Measurements from ENCODE around the gene CFAP61. TPM values are rescaled to one million over a fixed set of nuclear protein-coding genes. Genes with fewer than 3 reads are reported as not detected.

Gene CFAP61
- total and polyA plus RNA-seq, 5 experiments from 2014 or later = not detected

- Mint-ChIP-seq H3K27ac (no peak overlapping the region), H3K9me3 (peaks cover 0 to 2% (median 0%) of the 10 kb centered on the region in 9 donors), H3K4me3 (no peak overlapping the region), H3K36me3 (no peaks in the 10 kb centered on the region), H3K4me1 (no peaks in the 10 kb centered on the region), H3K27me3 (peaks cover 9 to 15% (median 12%) of the 10 kb centered on the region in 5 donors)
- POLR2A ChIA-PET = no interaction called here
- DNase-seq = no peak
- ATAC-seq = no peak
Measured at GRCh38 chr20:20199361-20200160, 147.2 kb downstream of the CFAP61 start.

GRCh38 chr20:20201124-20201523 lies 148.8 kb downstream of the CFAP61 start:
- Mint-ChIP-seq H3K4me3 (no peak overlapping the region), H3K4me1 (no peaks in the 10 kb centered on the region), H3K27me3 (peaks cover 9 to 22% (median 14%) of the 10 kb centered on the region in 5 donors), H3K9me3 (peaks cover 0 to 2% (median 0%) of the 10 kb centered on the region in 9 donors), H3K36me3 (no peaks in the 10 kb centered on the region), H3K27ac (no peak overlapping the region)
- POLR2A ChIA-PET = no interaction called here
- DNase-seq = no peak
- ATAC-seq = no peak

- DNase-seq = no peak
- H3K4me1 Mint-ChIP-seq = no peaks in the 10 kb centered on the region
- no peak for ATAC-seq
- peaks cover 0 to 2% (median 0%) of the 10 kb centered on the region in 9 donors for H3K9me3 Mint-ChIP-seq
- peaks cover 8 to 23% (median 14%) of the 10 kb centered on the region in 5 donors for H3K27me3 Mint-ChIP-seq
- POLR2A ChIA-PET = no interaction called here
- no peaks in the 10 kb centered on the region for H3K36me3 Mint-ChIP-seq
- no peak overlapping the region for H3K27ac Mint-ChIP-seq
- no peak overlapping the region for H3K4me3 Mint-ChIP-seq
Measured at GRCh38 chr20:20201639-20202038, 149.3 kb downstream of the CFAP61 start.

DNA sequence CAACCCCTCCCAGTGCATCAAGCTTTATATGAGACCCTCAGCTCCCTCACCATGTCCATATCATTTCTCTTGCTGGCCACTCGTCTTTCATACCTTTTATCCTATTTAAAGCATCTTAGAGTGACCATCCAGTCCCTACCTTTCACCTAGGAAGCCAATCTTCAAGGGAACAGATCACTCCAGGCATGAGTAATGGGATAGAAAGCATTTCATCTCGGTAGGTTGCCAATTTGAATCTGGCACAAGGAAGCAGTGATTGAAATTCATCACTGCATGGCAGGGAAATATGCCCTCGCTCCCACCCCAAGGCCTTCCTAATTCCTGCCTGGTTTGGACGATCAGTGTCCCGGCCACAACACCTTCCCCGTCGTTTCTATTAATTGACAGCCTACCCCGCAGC lies 150.4 kb downstream of the CFAP61 start:
- H3K9me3 Mint-ChIP-seq = peaks cover 0 to 2% (median 0%) of the 10 kb centered on the region in 9 donors
- peaks cover 0 to 2% (median 0%) of the 10 kb centered on the region in 4 donors for H3K4me1 Mint-ChIP-seq
- no peak overlapping the region for H3K4me3 Mint-ChIP-seq
- POLR2A ChIA-PET = no interaction called here
- no peak overlapping the region for H3K27ac Mint-ChIP-seq
- H3K27me3 Mint-ChIP-seq = peaks cover 8 to 29% (median 11%) of the 10 kb centered on the region in 5 donors
- H3K36me3 Mint-ChIP-seq = no peaks in the 10 kb centered on the region
- DNase-seq (no peak), ATAC-seq (no peak)

- Mint-ChIP-seq H3K27ac (peak overlapping the region in 1 of 10 donors; percentile 50), H3K27me3 (peaks cover 11 to 39% (median 15%) of the 10 kb centered on the region in 5 donors), H3K4me3 (no peak overlapping the region), H3K36me3 (no peaks in the 10 kb centered on the region), H3K4me1 (peaks cover 0 to 5% (median 0%) of the 10 kb centered on the region in 4 donors), H3K9me3 (peaks cover 0 to 2% (median 0%) of the 10 kb centered on the region in 9 donors)
- no peak for DNase-seq
- POLR2A ChIA-PET = no interaction called here
- ATAC-seq = no peak
Measured at GRCh38 chr20:20203784-20204183, 151.5 kb downstream of the CFAP61 start.

- H3K27me3 Mint-ChIP-seq = peaks cover 11 to 40% (median 15%) of the 10 kb centered on the region in 5 donors
- peak overlapping the region in 1 of 10 donors; percentile 50 for H3K27ac Mint-ChIP-seq
- POLR2A ChIA-PET = no interaction called here
- H3K4me3 Mint-ChIP-seq = no peak overlapping the region
- no peak for ATAC-seq
- no peak for DNase-seq
- no peaks in the 10 kb centered on the region for H3K36me3 Mint-ChIP-seq
- H3K9me3 Mint-ChIP-seq = peaks cover 0 to 2% (median 0%) of the 10 kb centered on the region in 9 donors
- peaks cover 0 to 5% (median 0%) of the 10 kb centered on the region in 4 donors for H3K4me1 Mint-ChIP-seq
Measured at GRCh38 chr20:20204256-20204655, 151.9 kb downstream of the CFAP61 start.

GRCh38 chr20:20205141-20205861 lies 153.0 kb downstream of the CFAP61 start:
- H3K27ac Mint-ChIP-seq = no peak overlapping the region
- POLR2A ChIA-PET = no interaction called here
- ATAC-seq (no peak), DNase-seq (no peak)
- peaks cover 0 to 2% (median 0%) of the 10 kb centered on the region in 9 donors for H3K9me3 Mint-ChIP-seq
- H3K4me3 Mint-ChIP-seq = no peak overlapping the region
- peaks cover 10 to 45% (median 15%) of the 10 kb centered on the region in 5 donors for H3K27me3 Mint-ChIP-seq
- no peaks in the 10 kb centered on the region for H3K36me3 Mint-ChIP-seq
- H3K4me1 Mint-ChIP-seq = peaks cover 0 to 5% (median 0%) of the 10 kb centered on the region in 4 donors

DNA sequence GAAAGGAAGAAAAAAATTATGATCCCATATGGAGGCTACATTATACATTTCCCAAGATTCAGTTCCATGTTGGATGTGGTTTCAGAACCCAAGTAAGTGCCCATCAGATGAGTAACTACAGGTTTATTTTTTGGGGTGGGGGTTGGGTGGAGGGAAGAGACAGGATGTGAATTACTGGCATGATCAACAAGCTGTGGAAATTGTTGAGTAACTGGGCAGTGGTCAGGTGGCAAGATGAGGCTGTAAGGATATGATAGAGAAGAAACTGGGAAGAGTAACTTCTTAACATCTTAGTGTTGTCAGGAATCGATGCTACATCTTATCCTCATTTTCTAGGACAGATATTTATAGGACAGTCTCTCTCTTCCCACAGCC lies 153.5 kb downstream of the CFAP61 start:
- POLR2A ChIA-PET = no interaction called here
- Mint-ChIP-seq H3K27ac (no peak overlapping the region), H3K9me3 (peaks cover 0 to 2% (median 0%) of the 10 kb centered on the region in 9 donors), H3K36me3 (no peaks in the 10 kb centered on the region), H3K4me3 (no peak overlapping the region), H3K27me3 (peaks cover 10 to 48% (median 15%) of the 10 kb centered on the region in 5 donors), H3K4me1 (peaks cover 0 to 5% (median 0%) of the 10 kb centered on the region in 4 donors)
- DNase-seq (no peak), ATAC-seq (no peak)

DNA sequence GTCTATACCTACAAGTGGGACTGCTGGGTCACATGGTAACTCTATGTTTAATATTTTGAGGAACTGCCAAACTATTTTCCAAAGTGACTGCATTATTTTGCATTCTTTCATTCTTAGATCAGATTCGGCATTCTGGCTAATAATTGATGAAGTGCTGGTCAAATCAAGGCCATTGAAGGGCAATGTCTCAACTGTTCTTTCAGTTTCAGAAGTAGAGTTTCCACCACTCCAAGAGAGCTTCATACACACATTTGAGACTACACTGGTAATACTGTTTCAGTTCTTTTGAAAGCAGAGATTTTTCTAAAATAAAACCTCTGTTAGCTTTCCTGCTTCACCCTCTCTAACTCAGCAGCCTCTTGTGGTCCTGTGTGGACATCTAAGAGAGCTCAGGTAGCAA lies 154.5 kb downstream of the CFAP61 start:
- peaks cover 0 to 5% (median 0%) of the 10 kb centered on the region in 4 donors for H3K4me1 Mint-ChIP-seq
- H3K27ac Mint-ChIP-seq = no peak overlapping the region
- H3K27me3 Mint-ChIP-seq = peaks cover 11 to 48% (median 13%) of the 10 kb centered on the region in 5 donors
- POLR2A ChIA-PET = no interaction called here
- H3K36me3 Mint-ChIP-seq = no peaks in the 10 kb centered on the region
- DNase-seq (no peak), ATAC-seq (no peak)
- peaks cover 0 to 2% (median 0%) of the 10 kb centered on the region in 9 donors for H3K9me3 Mint-ChIP-seq
- no peak overlapping the region for H3K4me3 Mint-ChIP-seq

GRCh38 chr20:20207291-20207690 lies 155.0 kb downstream of the CFAP61 start:
- no peak for DNase-seq
- Mint-ChIP-seq H3K27ac (peak overlapping the region in 1 of 10 donors; percentile 82), H3K4me1 (peaks cover 0 to 5% (median 0%) of the 10 kb centered on the region in 4 donors), H3K27me3 (peaks cover 12 to 48% (median 16%) of the 10 kb centered on the region in 5 donors), H3K9me3 (peaks cover 0 to 2% (median 0%) of the 10 kb centered on the region in 9 donors), H3K36me3 (no peaks in the 10 kb centered on the region), H3K4me3 (no peak overlapping the region)
- ATAC-seq = no peak
- POLR2A ChIA-PET = no interaction called here

GRCh38 chr20:20207872-20208271 lies 155.5 kb downstream of the CFAP61 start:
- DNase-seq = peak in 1 of 10 donors; percentile 10
- H3K27ac Mint-ChIP-seq = peak overlapping the region in 1 of 10 donors; percentile 82
- H3K36me3 Mint-ChIP-seq = no peaks in the 10 kb centered on the region
- no peak for ATAC-seq
- peaks cover 0 to 5% (median 0%) of the 10 kb centered on the region in 4 donors for H3K4me1 Mint-ChIP-seq
- peaks cover 0 to 2% (median 0%) of the 10 kb centered on the region in 9 donors for H3K9me3 Mint-ChIP-seq
- POLR2A ChIA-PET = no interaction called here
- peaks cover 12 to 48% (median 16%) of the 10 kb centered on the region in 5 donors for H3K27me3 Mint-ChIP-seq
- H3K4me3 Mint-ChIP-seq = no peak overlapping the region

DNA sequence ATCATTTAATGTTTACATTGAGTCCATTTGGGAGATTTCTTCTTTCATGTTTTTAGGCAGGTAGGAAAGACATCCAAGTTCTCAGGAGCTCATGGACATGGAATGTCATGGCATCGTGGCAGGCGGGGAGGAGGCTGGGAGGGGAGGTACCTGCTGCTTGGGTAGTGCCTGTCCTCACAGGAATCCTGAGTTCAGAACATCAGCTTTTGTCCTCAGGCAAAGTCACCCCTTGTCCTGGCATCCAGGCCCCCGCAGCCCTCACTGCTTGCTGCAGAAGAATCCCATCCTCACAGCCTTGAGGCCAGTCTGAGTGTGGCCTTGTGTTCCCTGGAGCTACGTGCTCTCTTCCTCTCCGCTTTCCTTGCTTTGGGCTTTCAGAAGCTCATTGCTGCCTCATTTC lies 157.4 kb downstream of the CFAP61 start:
- Mint-ChIP-seq H3K4me3 (no peak overlapping the region), H3K9me3 (peaks cover 0 to 2% (median 0%) of the 10 kb centered on the region in 9 donors), H3K27me3 (peaks cover 6 to 44% (median 17%) of the 10 kb centered on the region in 5 donors), H3K36me3 (no peaks in the 10 kb centered on the region), H3K27ac (no peak overlapping the region), H3K4me1 (peaks cover 0 to 5% (median 0%) of the 10 kb centered on the region in 4 donors)
- POLR2A ChIA-PET = no interaction called here
- DNase-seq (no peak), ATAC-seq (no peak)

GRCh38 chr20:20210327-20210726 lies 158.0 kb downstream of the CFAP61 start:
- Mint-ChIP-seq H3K27me3 (peaks cover 5 to 44% (median 18%) of the 10 kb centered on the region in 5 donors), H3K4me3 (no peak overlapping the region), H3K4me1 (peaks cover 0 to 5% (median 0%) of the 10 kb centered on the region in 4 donors), H3K27ac (no peak overlapping the region), H3K9me3 (peaks cover 0 to 2% (median 0%) of the 10 kb centered on the region in 9 donors), H3K36me3 (no peaks in the 10 kb centered on the region)
- POLR2A ChIA-PET = no interaction called here
- no peak for DNase-seq
- no peak for ATAC-seq

Data from naive thymus-derived CD8-positive, alpha-beta T cell (primary cell).